RCC 7860 (cell line): ENCODE measurements around the gene KCNG2.
"Not testable (repeated sequence)": the region's sequence is repeated elsewhere in the genome, so short reads cannot be mapped to it uniquely, and the experiment has no call there.

Experiments
- DNase-seq: peaks from one replicate; pipeline ENCODE4 v3.0.0-alpha.2; 2015; ENCODE audit warnings: low spot score
- FAIRE-seq: peaks from 2 replicates; lab custom pipeline; 2012; peaks lifted over from hg19 to GRCh38; lab: Jason Lieb, UNC

Gene KCNG2

DNA sequence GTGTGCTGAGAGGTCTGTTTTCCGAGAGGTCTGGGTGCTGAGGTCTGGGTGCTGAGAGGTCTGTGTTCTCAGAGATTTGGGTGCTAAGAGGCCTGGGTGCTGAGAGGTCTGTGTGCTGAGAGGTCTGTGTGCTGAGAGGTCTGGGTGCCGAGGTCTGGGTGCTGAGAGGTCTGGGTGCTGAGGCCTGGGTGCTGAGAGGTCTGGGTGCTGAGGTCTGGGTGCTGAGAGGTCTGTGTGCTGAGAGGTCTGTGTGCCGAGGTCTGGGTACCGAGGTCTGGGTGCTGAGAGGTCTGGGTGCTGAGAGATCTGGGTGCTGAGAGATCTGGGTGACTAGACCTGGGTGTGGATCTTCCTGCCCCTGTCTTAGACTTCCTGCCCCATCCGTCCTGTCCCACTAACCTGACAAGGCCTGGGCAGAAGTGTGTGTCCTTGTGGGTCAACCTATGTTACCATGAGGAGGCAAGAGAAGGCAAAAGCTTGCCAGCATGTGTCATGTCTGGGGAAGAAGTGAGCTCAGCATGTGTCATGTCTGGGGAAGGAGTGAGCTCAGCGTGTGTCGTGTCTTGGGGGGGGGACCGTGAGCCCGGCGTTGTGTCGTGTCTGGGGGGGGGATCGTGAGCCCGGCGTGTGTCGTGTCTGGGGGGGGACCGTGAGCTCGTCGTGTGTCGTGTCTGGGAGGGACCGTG is 69.3 kb downstream of the KCNG2 start:
- DNase-seq (no peak), FAIRE-seq (no peak)

DNA sequence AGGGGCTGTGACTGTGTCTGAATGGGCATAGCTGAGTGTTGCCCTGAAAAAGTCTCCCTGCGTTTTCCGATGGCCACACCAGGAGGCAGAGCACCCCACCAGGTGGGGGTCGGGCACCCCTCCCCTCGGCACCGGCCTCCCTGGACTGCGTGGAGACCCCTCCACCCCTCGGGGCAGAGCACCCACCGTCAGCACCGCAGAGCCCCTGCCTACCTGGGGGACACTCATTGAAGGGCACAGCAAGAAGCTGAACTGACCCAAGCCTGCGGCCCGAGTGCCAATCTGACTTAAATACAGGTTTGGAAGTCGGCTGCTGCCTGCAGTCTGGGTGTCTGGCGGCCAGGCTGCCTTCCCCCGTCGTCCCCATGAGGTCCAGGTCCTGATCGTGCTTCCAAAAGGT is 69.9 kb downstream of the KCNG2 start:
- no peak for FAIRE-seq

DNA sequence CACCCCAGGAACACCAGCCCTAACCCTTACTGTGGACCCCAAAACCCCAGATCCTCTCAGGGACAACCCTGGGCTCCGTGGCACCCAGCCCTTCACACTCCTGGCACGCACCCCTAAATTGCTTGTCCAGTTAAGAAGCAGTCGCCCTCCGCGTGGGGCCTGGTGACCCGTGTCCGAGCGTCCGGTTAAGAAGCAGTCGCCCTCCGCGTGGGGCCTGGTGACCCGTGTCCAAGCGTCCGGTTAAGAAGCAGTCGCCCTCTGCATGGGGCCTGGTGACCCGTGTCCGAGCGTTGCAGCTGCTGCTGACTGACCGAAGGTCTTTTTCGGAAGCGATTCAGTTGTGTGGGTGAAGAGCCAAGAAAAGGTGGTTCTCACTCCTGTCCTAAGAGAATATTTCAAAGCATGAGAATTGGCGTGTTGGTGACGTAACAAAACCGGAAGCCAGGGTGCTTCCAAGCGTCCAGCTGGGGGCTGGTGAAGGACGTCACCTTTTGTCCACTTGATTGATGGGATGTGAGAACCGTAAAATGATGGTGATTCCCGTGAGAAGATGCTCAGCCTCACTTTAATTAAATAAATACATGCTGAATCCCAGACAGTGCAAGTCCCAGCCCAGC is 70.5 kb downstream of the KCNG2 start:
- DNase-seq (no peak), FAIRE-seq (no peak)

More for the DNA sequence above, 69.9 kb downstream of the KCNG2 start:
- DNase-seq: no peak

DNA sequence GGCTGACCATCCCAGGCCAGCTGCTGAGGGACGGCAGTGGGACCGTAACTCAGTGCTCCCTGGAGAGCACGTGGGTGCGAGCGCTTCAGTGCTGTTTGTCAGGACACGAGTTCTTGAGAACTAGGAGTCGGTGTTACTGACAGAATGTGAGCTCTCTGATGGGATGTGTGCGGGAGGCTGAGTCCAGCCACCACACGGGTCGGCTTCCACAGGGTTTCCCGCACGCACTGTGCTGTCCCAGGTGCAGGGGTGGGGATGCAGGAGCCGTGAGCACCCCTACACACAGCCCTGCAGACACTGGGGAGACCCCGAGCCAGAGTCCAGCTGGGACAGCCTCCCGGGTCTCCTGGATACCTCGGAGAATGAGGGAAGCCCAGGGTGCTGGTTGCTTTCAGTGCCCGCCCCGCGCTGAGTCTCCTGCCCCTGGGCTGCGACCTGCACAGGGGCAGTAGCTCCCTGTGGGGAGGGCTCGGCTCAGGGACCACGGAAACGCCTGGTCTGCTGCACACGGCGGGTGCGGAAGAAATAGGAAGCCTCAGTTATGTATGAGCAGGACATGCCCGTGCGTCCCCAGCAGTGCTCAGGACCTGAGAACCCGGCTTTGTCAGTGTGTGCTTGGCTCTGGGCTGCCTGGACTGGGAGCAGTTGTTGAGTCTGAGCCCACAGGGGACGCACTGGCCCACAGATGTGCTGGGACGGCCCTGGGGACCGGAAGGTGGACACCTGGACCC is 71.2 kb downstream of the KCNG2 start:
- DNase-seq (no peak), FAIRE-seq (no peak)

DNA sequence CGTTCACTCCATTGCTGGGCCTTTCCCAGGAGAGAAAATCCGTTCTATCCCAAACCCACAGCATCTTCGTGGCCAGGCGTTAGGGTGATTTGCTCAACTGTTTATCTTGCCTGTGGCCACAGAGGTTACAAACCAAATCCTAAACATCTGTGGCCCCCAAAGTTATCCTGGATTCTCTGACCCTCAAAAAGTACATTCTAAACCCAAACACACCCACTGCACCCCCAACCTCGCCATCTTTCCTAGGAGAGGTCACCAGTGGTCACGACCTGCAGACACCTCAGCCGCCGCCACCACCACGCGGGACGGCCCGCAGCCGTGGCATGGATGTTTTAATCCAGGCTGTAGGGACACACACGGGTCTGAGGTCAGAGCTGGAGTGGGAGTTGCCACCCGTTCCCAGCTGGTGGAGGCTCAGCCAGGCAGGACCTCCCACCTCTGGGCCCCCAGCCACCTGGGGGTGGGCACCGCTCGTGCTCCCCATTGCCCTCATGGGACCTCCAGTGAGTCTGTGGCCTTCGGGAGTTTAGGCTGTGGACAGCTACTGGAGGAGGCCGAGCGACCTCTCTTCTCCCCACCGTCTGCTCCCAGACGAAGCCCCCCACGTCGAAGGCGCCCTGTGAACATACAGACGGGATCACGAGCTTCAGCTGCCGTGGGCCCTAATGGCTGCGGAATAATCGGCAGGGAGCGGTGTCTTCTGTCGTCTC is 72.0 kb downstream of the KCNG2 start:
- no peak for DNase-seq
- FAIRE-seq: no peak

DNA sequence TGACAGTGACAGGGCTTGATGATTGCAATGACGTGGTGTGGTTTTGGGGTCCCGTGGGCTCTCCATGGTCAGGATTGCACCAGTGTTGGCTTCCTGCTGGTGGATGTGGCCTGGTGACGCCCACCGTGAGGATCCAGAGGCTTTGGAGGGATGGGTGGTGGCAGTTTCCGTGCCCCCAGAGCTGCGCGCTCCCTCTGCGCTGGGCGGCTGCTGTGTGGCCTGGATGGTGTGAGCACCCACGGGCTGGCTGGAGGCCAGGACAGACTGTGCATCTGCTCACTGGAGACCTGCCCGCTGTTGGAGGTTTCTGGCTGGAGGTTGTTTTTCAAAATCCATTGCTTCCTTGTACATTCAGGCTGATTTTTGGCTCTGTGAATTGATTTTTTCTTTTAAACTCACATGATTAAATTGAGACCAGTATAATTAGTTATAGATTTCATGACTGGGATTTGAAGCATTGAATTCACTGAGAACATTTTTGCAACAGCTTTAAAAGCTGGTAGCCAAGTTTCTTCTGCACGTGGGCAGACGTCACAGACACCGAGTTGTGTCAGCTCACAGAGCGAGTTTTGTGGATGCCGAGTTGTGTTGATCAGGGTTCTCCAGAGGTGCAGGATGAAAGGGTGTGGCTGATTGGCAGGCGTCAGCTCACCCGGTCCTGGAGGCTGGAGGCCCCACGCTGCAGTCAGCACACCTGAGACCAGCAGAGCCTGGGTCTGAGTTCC is 72.7 kb downstream of the KCNG2 start:
- DNase-seq (no peak), FAIRE-seq (no peak)

DNA sequence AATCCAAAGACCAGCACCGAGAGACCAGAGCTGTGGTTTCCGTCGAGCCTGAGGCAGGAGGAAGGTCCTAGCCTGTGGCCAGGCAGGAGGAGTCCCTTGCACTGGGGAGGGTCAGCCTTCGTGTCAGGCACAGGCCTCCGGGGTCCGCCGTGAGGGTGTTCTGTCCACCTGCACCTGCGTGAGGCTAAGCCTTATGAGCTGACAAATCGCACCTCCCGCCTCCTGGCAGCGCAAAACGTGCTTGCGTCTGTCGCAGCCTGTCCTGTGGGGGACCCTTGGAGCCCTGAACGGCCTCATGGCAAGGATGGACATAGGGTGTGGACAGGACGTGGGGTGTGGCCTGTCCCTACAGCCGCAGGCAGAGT is 73.3 kb downstream of the KCNG2 start:
- DNase-seq (no peak), FAIRE-seq (no peak)

DNA sequence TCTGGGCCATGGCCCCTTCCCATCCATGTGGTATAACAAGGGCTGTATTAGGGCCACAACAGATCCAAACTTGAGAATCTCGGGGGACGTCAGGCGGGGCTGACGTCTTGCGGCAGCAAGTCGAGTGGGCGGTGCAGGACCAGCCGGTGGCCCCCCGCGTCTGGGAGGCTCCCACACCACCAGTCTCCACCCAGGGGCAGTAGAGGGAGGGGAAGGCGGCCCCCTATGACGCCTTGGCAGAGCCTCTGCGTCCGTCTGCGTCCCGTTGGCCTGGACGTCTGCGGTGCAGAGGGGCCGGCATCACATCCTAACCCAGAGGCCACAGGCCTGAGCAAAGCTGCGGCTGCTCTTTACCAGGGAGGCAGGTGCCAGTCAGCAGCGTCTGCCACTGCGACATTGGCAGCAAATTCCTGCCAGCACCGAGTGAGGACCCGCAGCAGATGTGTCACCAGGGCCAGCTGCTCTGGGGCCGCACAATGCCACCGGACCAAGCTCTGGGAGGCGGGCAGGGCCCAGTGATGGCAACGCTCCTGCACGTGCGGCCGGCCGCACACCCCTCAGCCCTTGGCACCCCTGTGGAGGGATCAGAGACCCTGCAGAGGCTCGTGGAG is 73.8 kb downstream of the KCNG2 start:
- no peak for DNase-seq
- no peak for FAIRE-seq

DNA sequence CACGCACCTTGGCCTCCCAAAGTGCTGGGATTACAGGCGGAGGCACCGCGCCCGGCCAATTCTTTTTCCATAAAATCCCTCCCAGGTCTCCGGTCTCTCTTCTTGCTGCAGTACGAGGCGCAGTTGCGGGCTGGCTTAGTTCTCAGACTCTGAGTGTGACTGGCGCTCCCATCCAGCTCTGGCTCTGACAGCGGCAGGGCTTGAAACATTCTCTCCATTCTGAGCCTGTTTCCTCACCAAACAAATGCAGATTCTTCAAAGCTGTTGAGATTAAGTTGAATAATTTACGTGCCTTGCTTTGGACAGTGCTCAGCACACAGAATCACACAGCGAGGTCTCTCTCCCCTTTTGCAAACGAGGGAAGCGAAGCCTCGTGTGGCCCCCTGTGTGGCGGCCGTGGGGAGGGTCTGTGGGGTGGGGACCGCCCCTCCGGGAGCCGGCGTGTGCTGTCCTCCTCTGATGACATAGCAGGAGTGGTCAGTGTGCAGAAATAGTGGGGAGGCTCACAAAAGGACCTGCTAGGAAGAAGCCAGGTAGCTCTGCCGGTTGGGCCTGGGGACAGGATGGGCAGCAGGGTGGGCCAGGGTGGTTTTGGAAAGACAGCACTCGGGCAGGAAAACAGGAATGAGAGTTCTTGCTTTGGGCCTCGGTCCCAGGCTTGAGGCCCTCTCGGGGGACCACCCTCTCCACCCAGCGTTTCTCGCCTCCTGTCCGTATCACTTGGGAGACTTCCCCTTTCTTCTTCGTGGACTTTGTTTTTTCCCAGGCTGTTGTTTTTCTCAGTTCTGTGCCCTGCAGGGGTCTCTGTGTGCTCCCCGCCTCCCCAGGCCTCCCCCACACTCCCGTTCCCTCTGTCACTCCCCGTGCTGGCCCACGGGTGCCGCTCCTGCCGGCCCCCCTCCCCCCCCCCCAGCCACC is 75.0 kb downstream of the KCNG2 start:
- no peak for FAIRE-seq
- no peak for DNase-seq

DNA sequence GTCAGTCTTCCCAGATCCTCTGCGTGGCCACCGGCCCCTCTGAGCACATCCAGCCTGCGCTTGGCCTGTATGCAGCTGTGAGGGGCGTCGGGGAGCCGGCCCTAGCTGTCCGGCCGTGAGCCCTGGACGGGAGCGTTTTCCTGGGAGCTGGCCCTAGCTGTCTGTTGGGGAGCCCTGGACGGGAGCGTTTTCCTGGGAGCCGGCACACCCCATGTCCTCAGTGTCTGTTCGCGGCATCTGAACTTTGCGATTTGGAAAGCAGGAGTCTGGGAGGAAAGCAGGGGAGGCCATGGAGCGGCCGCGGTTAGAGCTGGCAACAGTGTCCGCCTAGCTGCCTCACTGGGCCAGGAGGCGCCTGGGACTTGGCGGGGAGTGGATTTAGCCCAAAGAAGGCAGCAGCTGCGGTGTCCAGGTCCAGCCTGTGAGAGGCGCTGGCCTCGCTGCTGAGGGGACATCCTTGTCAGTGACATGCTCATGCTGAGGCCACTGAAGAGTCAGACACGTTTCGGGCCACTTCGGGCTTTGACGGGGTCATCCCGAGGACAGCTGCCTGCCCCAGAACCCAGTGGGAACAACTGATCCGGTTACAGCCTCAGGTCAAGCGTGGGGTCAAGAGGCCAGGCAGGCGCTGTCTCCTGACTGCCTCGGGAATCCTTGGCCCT is 75.8 kb downstream of the KCNG2 start:
- no peak for DNase-seq
- FAIRE-seq: no peak

DNA sequence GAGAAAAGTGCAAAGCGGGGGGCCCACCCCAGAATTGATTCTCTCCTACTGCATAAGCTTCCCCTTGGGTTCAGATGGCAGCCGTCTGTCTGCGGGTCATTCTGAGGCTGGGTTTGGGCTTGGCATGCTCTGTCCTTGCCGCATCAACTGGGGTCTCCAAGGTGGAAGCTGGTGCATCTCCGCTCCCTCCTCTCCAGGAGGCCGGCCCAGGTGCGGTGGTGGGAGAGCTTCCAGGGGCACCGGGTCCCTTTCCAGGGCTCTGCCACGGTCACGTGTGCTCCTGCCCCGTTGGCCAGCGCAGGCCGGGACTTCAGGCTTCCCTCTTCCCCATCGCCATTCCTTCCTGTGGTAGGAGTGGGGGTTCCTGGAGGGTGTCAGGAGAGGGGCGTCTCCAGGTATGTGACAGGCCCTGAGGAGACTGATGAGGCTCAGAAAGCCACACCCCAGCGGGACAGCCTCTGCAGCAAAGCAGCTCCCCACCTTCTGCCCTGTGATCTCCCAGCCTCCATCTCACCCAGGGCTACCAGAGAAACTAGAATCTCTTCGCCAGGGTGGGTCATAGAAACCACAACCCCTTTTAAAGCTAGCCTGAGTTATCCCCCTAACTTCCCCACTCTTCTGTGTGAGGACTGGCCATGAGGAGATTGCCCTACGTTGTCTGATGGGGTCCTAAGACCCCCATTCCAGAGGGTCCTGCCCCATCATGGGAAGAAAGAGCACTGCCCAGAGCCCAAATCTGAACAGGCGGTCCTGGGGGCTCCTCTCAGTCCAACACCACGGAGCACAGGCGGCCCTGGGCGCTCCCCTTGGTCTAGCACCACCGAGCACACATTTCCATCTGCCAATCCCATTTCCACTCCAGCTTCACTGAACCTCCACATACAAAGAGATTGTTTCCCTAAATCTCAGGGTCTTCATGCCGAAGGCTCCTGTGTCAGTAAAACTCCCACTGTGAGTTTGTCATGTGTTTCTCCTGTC is 77.1 kb downstream of the KCNG2 start:
- no peak for FAIRE-seq
- no peak for DNase-seq

DNA sequence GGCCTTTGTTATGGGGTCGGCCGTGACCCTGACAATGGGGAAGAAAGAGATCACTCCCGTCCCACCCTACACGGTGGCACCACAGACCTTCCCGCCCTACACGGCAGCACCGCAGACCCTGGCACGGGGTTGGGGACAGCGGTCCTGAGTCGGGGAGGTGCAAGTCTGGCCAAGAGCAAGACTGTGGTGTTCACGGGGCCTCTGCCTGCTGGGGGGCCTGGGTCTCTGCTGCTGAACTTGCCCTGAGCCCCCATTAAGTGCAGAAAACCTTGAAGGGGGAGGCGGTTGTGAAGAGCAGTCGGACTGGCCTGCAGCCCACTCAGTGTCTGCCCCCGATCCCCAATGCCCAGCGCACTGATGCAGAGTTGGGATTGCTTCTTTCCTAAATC is 77.8 kb downstream of the KCNG2 start:
- no peak for DNase-seq
- no peak for FAIRE-seq

DNA sequence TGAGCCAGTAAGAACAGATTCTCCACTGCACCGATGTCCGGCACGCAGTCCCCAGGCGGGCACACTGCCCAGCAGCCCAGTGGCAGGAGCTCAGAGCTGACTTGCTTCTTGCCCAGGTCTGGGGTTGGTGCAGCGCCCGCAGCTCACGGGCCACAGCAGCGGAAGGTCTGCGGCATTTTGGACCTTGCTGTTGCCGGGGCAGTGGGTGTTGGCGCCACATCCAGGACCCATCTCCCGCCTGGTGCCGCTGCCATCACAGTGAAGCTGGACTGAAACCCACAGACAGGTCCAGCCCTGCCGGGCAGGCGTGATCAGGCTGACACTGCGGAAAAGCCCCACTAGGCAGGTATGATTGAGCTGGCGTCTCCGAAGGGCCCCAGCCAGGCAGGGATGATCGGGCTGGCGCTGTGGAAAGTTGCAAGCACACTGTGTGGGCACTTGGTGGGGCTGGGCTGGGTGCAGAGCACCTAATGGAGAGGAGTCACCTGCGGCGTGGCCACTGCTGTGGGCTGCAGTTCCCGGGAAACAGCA is 78.3 kb downstream of the KCNG2 start:
- DNase-seq: no peak
- FAIRE-seq: no peak

DNA sequence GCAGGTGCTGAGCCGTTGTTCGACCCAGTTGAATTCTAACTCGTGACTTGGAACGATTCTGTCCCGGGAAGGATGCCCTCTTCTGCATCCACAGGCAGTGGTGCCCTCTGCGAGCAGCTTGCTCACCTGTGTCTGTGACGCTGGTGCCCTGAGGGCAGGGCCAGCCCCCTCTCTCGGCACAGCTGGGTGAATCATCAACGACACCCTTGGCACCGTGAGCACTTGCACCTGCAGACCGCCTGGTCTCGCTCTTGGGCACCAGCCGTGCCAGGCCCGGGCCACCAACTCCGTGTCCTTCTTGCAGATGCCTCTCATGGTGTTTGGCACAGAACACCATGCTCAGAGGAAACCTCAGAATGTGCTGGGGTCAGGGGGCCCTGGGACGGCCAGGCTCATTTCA is 78.8 kb downstream of the KCNG2 start:
- FAIRE-seq: no peak

DNA sequence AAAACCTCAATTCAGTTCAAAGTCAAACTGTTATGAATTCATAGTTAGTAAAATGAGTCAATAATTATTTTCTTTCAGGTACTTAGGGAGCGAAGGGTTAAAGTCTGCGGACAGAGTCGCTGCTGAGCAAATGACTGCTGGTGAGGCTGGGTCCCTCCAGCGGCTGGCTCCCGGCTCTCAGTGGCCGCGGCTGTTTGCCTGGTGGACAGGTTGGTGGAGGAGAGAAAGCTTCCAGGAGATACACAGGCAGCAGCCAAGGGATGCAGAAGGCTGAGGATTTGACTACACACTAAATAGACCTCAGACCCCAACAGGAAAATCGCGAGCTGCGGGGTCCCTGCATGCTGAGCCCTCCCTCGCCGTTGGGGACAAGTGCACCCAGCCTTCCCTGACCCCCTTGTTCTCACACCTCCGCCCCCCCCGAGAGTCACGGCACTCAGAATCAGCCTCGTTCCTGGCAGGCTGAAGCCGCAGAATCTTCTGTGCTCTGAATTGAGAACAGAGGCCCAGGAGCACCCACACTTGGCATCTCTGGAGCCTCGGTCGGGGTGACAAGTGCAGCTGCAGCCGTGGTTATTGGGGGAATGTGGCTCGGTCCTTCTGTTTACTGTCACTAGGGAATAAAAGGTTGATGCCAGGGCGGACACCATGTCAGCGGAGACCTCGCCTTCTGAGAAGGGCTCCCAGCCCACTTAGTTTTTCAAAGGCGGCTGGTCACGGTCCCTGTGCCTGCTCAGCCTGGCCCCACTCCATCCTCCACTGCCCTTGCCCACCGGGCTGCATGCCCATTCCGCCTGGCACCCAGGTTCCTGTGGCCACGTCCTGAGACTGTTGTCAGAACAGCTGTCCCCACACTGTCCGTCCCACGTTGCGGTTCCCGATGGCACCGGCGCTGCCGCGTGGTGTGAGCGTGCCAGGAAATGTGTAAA is 79.7 kb downstream of the KCNG2 start:
- no peak for DNase-seq
- FAIRE-seq: no peak

More for the DNA sequence above, 78.8 kb downstream of the KCNG2 start:
- no peak for DNase-seq

DNA sequence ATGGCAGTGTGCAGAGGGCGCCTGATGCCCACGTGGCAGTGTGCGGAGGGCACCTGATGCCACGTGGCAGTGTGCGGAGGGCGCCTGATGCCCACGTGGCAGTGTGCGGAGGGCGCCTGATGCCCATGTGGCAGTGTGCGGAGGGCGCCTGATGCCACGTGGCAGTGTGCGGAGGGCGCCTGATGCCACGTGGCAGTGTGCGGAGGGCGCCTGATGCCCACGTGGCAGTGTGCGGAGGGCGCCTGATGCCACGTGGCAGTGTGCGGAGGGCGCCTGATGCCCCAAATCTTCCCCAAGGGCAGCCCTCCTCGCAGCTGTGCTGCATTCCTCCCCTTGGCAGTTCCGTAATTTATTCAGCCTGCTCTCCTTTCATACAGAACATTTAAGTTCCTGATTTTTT is 80.5 kb downstream of the KCNG2 start:
- FAIRE-seq, DNase-seq: not testable (repeated sequence)
